ENCODE measurements around the gene LRRC59. TPM values are rescaled to one million over a fixed set of nuclear protein-coding genes. Genes with fewer than 3 reads are reported as not detected.
A peak's percentile ranks its signal among the peaks of the same experiment; 100 is the strongest.

Gene LRRC59
- total RNA-seq, 2 experiments from 2014 or later: 45.1 to 51.5 TPM

DNA sequence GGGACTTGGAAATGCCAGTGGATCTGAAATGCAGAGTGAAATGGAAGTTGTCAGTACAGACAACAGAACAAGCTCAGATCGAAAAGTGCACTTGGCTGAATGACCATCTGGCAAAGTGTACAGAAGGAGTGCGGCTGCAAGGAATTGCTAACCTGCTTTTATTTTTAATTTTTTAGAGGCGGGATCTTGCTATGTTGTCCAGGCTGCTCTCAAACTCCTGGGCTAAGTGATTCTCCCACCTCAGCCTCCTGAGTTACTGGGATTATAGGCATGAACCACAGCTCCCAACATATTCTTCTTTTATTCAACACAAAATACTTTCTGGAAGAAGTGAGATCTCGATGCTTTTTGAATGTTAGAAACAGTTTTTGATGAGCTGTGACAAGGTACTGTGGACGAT is 3.6 kb downstream of the LRRC59 start:
- H3K27ac Mint-ChIP-seq: no peak overlapping the region
- intact Hi-C loops (cut with DNase I, micrococcal nuclease): no loop called here

DNA sequence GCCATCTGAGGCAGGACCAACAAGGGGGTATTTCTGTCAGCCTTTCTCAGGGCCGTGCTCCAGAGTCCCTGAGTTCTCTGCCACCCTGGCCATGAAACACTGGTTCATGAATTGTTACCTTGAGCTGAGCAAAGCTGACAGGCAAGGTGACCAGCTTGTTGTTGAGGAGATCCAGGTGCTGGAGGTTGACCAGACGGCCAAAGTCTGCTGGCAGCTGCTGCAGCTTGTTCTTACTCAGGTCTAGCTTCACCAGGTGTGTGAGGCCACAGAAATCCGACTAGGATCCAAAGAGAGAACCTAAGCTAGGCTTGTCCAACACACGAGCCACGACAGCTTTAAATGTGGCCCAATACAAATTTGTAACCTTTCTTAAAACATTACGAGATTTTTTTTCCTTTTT is 4.7 kb downstream of the LRRC59 start:
- no peaks in the 10 kb centered on the region for H3K9me3 ChIP-seq (ENCODE audit: control insufficient read depth in 1 of 2, insufficient read depth in 1 of 2, low read length in 2 of 2)
- intact Hi-C loops (cut with DNase I, micrococcal nuclease): no loop called here

More for the DNA sequence above, 3.6 kb downstream of the LRRC59 start:
- no peak overlapping the region for H3K27ac ChIP-seq (ENCODE audit: low read depth in 1 of 2, low read length in 2 of 2)
- ChIA-PET POLR2A (no interaction called here), CTCF (no interaction called here)
- H3K36me3 Mint-ChIP-seq (ENCODE audit: low read depth): peaks cover 79% of the 10 kb centered on the region
- no peak for ATAC-seq (ENCODE audit: poor library complexity)
- peaks cover 30% of the 10 kb centered on the region for H3K4me1 ChIP-seq (ENCODE audit: insufficient read depth, low read length)
- no peaks in the 10 kb centered on the region for H3K27me3 Mint-ChIP-seq
- no peaks in the 10 kb centered on the region for H3K9me3 Mint-ChIP-seq
- H3K9me3 ChIP-seq (ENCODE audit: control insufficient read depth in 1 of 2, insufficient read depth in 1 of 2, low read length in 2 of 2): no peaks in the 10 kb centered on the region
- no peak overlapping the region for H3K4me3 ChIP-seq (ENCODE audit: low read length)
- no peak for DNase-seq
- no peaks in the 10 kb centered on the region for H3K27me3 ChIP-seq (ENCODE audit: control insufficient read depth in 1 of 2, insufficient read depth in 2 of 2, low read length in 2 of 2)
- H3K36me3 ChIP-seq (ENCODE audit: insufficient read depth, low read length): peaks cover 63% of the 10 kb centered on the region
- peak overlapping the region; percentile 37 for H3K4me3 Mint-ChIP-seq
- TF ChIP-seq, protein P1, sequence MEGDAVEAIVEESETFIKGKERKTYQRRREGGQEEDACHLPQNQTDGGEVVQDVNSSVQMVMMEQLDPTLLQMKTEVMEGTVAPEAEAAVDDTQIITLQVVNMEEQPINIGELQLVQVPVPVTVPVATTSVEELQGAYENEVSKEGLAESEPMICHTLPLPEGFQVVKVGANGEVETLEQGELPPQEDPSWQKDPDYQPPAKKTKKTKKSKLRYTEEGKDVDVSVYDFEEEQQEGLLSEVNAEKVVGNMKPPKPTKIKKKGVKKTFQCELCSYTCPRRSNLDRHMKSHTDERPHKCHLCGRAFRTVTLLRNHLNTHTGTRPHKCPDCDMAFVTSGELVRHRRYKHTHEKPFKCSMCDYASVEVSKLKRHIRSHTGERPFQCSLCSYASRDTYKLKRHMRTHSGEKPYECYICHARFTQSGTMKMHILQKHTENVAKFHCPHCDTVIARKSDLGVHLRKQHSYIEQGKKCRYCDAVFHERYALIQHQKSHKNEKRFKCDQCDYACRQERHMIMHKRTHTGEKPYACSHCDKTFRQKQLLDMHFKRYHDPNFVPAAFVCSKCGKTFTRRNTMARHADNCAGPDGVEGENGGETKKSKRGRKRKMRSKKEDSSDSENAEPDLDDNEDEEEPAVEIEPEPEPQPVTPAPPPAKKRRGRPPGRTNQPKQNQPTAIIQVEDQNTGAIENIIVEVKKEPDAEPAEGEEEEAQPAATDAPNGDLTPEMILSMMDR (IDR thresholded peaks at IDR 0.05): no peak
- H3K4me1 Mint-ChIP-seq (ENCODE audit: low read depth): peaks cover 45% of the 10 kb centered on the region

DNA sequence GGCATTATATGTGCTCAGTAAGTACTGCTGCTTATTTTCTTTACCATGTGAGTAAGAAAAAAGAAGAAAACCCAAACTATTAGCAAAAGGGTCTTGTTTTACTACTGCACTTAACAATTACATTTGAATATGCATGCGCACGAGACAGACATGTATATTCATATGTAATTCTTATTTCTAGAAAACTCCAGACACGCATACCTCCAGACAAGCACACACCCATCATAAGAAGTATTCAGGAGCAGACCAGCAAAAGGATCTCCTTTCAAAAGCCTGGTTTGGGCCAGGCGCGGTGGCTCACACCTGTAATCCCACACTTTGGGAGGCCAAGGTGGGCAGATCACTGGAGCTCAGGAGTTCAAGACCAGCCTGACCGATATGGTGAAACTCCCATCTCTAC is 7.8 kb downstream of the LRRC59 start:
- no peaks in the 10 kb centered on the region for H3K27me3 Mint-ChIP-seq
- peaks cover 13% of the 10 kb centered on the region for H3K4me1 Mint-ChIP-seq (ENCODE audit: low read depth)
- no peaks in the 10 kb centered on the region for H3K4me1 ChIP-seq (ENCODE audit: insufficient read depth, low read length)
- ATAC-seq (ENCODE audit: poor library complexity): no peak
- no peaks in the 10 kb centered on the region for H3K27me3 ChIP-seq (ENCODE audit: control insufficient read depth in 1 of 2, insufficient read depth in 2 of 2, low read length in 2 of 2)
- no peaks in the 10 kb centered on the region for H3K9me3 ChIP-seq (ENCODE audit: control insufficient read depth in 1 of 2, insufficient read depth in 1 of 2, low read length in 2 of 2)
- ChIA-PET POLR2A (interaction anchor here (1.5 kb wide), 1 partner anchor 8 kb away, joined by 9 read pairs; the partner anchor contains the start of gene LRRC59), CTCF (interaction anchor here (0.6 to 1.3 kb wide), 2 partner anchors 8 to 976 kb away, joined by 3 to 6 read pairs; partner anchors contain the start of gene LRRC59)
- H3K36me3 Mint-ChIP-seq (ENCODE audit: low read depth): peaks cover 100% of the 10 kb centered on the region
- H3K27ac ChIP-seq (ENCODE audit: low read depth in 1 of 2, low read length in 2 of 2): no peak overlapping the region
- H3K27ac Mint-ChIP-seq: no peak overlapping the region
- H3K4me3 ChIP-seq (ENCODE audit: low read length): no peak overlapping the region
- intact Hi-C loops (cut with DNase I, micrococcal nuclease): loop anchor here in 1 of 2 experiments (10.0 kb wide), 1 partner anchor 1415 kb away; no protein-coding TSS in a partner anchor
- TF ChIP-seq, protein P1 (IDR thresholded peaks at IDR 0.05): no peak
- no peak overlapping the region for H3K4me3 Mint-ChIP-seq
- peaks cover 95% of the 10 kb centered on the region for H3K36me3 ChIP-seq (ENCODE audit: insufficient read depth, low read length)
- H3K9me3 Mint-ChIP-seq: no peaks in the 10 kb centered on the region
- no peak for DNase-seq

More for the DNA sequence above, 4.7 kb downstream of the LRRC59 start:
- TF ChIP-seq, protein P1 (IDR thresholded peaks at IDR 0.05): no peak
- POLR2A ChIA-PET: no interaction called here
- H3K4me1 ChIP-seq (ENCODE audit: insufficient read depth, low read length): peaks cover 27% of the 10 kb centered on the region
- no peak overlapping the region for H3K27ac ChIP-seq (ENCODE audit: low read depth in 1 of 2, low read length in 2 of 2)
- no peaks in the 10 kb centered on the region for H3K27me3 ChIP-seq (ENCODE audit: control insufficient read depth in 1 of 2, insufficient read depth in 2 of 2, low read length in 2 of 2)
- DNase-seq (no peak), ATAC-seq (ENCODE audit: poor library complexity) (no peak)
- H3K9me3 Mint-ChIP-seq: no peaks in the 10 kb centered on the region
- H3K4me1 Mint-ChIP-seq (ENCODE audit: low read depth): peaks cover 37% of the 10 kb centered on the region
- CTCF ChIA-PET: no interaction called here
- H3K36me3 ChIP-seq (ENCODE audit: insufficient read depth, low read length): peaks cover 74% of the 10 kb centered on the region
- no peak overlapping the region for H3K4me3 ChIP-seq (ENCODE audit: low read length)
- H3K36me3 Mint-ChIP-seq (ENCODE audit: low read depth): peaks cover 87% of the 10 kb centered on the region
- H3K4me3 Mint-ChIP-seq: no peak overlapping the region
- no peaks in the 10 kb centered on the region for H3K27me3 Mint-ChIP-seq
- no peak overlapping the region for H3K27ac Mint-ChIP-seq
